ENCODE results near the gene NT5C3A. TPM values are rescaled to one million over a fixed set of nuclear protein-coding genes. Genes with fewer than 3 reads are reported as not detected.

The NT5C3A gene
- total and polyA plus RNA-seq, 9 of the 15 experiments (the other 6 are each of a cell fraction or from before 2014, with no cell fraction given) = 18.6 to 60.1 (median 40.0) TPM

GRCh38 chr7:33109758-33110238 is 47.2 kb upstream of the NT5C3A start (continued):
- TF ChIP-seq ZBTB40 (IDR thresholded peaks at IDR 0.05) (0 out of 2 replicates have a peak, but pooled peaks have one; percentile 14), ZBTB40 (CRISPR knock-in tag; IDR thresholded peaks at IDR 0.05) (no peak), GABPB2 (CRISPR knock-in tag; conservative IDR thresholded peaks at IDR 0.05) (no peak), CREB1 (IDR thresholded peaks at IDR 0.05) (no peak), CREB1 (CRISPR knock-in tag; IDR thresholded peaks at IDR 0.05) (0 out of 2 replicates have a peak, but pooled peaks have one; percentile 34), ZNF134 (CRISPR knock-in tag; conservative IDR thresholded peaks at IDR 0.05) (no peak), CGGBP1 (CRISPR knock-in tag; IDR thresholded peaks at IDR 0.05) (no peak), PRPF4 (IDR thresholded peaks at IDR 0.05; ENCODE audit: insufficient read depth, low read depth, low read length, poor library complexity, severe bottlenecking) (no peak), ATF1 (CRISPR knock-in tag; IDR thresholded peaks at IDR 0.05) (no peak), ATF1 (tag; IDR thresholded peaks at IDR 0.05) (peak; percentile 67), ASH1L (IDR thresholded peaks at IDR 0.05; ENCODE audit: borderline replicate concordance, low read depth, partially characterized antibody) (no peak), ZNF217 (CRISPR knock-in tag; IDR thresholded peaks at IDR 0.05) (no peak)
